Kidney glomerular epithelial cell (primary cell): ENCODE results near the gene ZNF561.
"Not testable (repeated sequence)": the region's sequence is repeated elsewhere in the genome, so short reads cannot be mapped to it uniquely, and the experiment has no call there.

Experiments
- DNase-seq: peaks from one replicate; lab custom pipeline; 2025; lab: John Stamatoyannopoulos, UW

The ZNF561 gene

GRCh38 chr19:9621156-9622037, at the start of gene ZNF561:
Gene ZNF561 (minus strand): TSS chr19:9621232. CDS start chr19:9619456, 1,776 bp downstream.
- DNase-seq = peak; percentile 71

- no peak for DNase-seq
Measured at GRCh38 chr19:9668544-9668943, 47.5 kb upstream of the ZNF561 start.

GRCh38 chr19:9667898-9668297, 46.9 kb upstream of the ZNF561 start:
- no peak for DNase-seq

DNA sequence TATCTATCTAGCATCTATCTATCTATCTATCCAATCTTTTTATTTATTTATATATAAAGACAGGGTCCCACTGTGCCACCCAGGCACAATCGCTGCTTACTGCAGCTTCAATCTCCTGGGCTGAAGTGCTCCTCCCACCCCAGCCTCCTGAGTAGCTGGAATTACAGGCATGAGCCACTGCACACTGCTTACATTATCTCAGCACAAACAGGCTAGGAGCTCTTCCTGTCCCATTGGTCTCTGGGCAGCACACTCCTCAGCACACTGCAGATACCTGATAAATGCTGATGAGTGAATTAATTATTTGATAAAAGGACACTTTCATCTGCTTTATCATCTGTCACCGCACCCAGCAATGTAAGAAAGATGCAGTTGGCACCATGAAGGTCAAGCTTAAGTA, 37.7 kb upstream of the ZNF561 start:
- DNase-seq = no peak

DNA sequence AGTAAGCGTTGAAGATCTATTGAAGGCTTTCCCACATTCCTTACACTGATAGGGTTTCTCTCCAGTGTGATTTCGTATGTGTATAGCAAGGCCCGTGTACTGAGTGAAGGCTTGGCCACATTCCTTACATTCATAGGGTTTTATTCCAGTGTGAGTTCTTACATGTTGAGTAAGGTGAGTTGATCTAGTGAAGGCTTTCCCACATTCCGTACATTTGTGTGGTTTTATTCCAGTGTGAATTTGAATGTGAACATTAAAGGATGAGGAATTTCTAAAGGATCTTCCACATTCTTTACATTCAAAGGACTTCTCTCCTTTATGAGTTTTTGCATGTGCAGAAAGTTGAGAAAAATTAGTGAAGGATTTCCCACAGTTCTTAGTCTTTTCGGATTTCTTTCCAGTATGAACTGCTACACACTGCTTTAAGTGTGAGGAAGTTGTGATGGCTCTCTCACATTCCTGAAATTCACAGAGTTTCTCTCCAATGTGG, 32.1 kb upstream of the ZNF561 start:
- not testable (repeated sequence) for DNase-seq

- not testable (repeated sequence) for DNase-seq
Measured at GRCh38 chr19:9651464-9651863, 30.4 kb upstream of the ZNF561 start.

- DNase-seq = no peak
Measured at GRCh38 chr19:9650345-9650744, 29.3 kb upstream of the ZNF561 start.

DNA sequence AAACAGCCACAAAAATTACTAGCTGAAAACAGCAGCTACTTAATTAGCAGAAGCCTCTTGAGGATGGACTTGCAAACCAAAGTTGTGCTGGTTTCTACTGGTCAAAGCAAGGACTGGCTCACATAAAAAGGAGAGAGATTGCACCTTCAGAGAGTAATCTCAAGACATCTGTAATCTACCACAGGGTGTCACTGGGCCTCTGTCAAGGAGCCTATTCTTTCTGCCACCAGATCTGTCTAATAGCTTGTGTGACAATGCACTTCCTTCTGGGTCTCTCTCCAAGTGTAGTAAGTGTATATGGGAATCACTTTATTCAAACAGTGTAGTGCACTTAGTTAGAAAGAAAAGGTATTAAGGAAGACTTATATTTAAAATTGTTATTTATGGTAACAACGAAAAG, 24.4 kb upstream of the ZNF561 start:
- no peak for DNase-seq

DNA sequence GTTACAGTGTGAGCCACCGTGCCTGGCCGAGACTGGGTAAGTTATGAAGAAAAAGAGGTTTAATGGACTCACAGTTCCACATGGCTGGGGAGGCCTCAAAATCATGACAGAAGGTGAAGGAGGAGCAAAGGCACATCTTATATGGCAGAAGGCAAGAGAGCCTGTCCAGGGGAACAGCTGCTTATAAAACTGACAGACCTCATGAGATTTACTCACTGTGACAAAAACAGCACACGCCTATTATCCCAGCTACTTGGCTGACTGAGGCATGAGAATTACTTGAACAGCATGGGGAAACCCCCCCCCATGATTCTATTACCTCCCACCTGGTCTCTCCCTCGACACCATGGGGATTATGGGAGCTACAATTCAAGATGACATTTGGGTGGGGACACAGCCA, 23.4 kb upstream of the ZNF561 start:
- no peak for DNase-seq

GRCh38 chr19:9641810-9642209, 20.8 kb upstream of the ZNF561 start:
- DNase-seq = no peak

- DNase-seq = no peak
Measured at GRCh38 chr19:9640956-9641355, 19.9 kb upstream of the ZNF561 start.

GRCh38 chr19:9636018-9636417, 15.0 kb upstream of the ZNF561 start:
- DNase-seq = no peak

- no peak for DNase-seq
Measured at GRCh38 chr19:9627856-9628255, 6.8 kb upstream of the ZNF561 start.

DNA sequence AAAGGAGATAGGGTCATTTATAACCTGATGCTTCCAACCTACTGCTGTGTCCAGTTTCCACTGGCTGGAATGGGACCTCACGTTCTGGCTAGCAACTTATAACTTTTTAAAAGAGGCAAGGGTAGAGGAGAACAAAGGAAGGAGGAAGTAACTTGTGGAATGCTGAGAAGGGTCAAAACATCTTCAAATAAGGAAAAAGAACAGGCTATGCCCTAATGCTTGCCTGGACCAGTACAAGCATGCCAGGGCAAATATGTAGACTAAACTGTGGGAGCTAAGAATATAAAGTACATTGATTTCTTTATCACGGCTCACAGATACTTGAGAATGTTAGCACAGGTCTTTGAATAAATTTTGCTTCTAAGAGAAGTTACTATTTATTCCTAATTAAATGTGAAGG, 1.5 kb upstream of the ZNF561 start:
- DNase-seq = no peak

DNA sequence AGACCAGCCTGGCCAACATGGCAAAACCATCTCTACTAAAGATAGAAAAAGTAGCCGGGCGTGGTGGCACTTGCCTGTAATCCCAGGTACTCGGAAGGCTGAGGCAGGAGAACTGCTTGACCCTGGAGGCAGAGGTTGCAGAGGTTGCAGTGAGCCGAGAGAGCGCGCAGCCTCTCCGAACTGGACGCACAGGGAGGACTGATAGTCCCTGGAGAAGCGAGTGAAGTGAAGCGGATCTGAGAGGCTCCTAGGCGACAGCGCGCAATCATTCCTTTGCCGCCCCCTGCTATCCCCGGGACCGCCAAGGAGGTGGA, 233 bp downstream of the ZNF561 start:
- DNase-seq = no peak

GRCh38 chr19:9615844-9616243, 5.2 kb downstream of the ZNF561 start:
- no peak for DNase-seq

- no peak for DNase-seq
Measured at GRCh38 chr19:9610484-9611113, 10.4 kb downstream of the ZNF561 start.

DNA sequence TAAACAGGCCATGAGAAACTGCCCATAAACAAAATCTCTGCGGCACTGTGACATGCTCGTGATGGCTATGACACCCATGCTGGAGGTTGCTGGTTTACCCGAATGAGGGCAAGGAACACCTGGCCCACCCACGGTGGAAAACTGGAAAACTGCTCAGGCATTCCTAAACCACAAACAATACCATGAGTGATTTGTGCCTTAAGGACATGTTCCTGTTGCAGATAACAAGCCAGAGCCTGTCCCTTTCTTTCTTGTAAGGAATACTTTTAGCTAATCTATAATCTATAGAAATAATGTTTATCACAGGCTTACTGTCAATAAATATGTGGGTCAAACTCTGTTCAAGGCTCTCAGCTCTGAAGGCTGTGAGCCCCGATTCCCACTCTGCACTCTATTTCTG, 12.1 kb downstream of the ZNF561 start:
- DNase-seq = no peak

DNA sequence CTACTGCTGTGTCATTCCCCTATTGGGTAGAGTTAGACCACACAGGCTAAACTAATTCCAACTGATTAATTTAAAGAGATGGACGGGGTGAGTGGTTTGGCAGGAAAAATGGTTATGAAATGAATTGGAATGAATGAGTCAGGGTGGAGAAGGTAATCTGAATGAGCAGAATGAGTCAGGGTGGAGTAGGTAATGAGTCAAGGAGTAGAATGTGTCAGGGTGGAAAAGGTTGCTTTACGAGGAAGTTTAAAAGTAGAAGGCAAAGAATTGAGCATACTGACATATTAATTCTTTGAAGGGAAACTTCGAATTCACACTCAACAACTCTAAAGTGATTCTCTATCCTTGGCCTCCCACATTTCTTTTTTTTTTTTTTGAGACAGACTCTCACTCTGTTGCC, 24.0 kb downstream of the ZNF561 start:
- peak; percentile 52 for DNase-seq

DNA sequence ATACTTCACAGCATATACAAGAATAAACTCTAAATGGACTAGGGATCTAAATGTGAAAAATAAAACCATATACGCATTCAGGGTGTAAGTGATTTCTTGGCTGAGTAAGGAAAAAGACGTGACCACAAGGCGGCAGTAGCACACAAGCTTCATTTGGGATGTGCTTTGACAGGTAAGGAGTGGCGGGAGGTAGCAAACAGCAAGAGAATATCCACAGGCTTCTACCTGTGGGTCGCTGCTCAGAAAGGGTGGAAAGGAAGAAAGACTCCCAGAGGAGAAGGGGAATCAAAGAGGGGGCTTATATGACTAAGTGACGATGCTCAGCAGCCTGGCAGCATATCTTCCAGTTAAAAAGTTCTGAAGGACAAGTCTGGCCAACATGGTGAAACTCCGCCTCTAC, 34.3 kb downstream of the ZNF561 start:
- DNase-seq = peak; percentile 75

DNA sequence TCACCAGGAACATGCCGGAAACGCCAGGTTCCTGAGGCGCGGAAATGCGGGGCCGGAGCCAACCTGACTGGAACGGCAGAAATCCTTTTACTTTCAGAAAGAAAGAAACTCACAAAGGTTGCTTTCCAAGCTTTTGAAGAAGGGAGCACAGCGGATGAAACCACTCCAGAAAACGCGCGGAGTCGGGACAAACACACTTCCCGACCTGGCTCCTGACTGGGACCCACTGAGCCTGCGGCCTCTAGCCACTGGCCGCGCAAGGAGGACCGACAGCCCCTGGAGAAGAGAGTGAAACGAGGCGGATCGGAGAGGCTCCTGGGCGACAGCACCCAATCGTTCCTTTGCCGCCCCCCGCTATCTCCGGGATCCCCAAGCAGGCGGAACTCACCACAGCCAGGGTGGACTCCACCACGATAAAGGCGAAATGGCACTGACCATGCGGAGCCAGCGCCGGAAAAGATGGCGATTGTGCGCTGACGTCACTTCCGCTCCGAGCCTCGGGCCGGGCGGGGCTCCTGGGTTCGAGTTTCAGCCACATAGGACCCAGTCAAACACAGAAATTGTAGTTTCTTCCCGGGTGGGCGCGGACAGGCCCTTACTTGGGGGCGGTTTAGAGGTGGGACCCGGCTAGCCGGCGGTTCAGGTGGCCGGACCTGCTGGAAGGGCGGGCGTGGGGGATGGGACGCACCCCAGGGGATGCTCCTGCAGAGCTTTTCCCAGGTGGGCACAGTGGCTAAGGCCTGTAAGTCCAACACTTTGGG, 36.8 kb downstream of the ZNF561 start, which contains the start of gene ZNF121:
ZNF121 (minus strand) TSS at position 432 of the 761 bp plus-strand sequence. CDS start 16,407 bp downstream, outside the sequence.
- peak; percentile 57 for DNase-seq

DNA sequence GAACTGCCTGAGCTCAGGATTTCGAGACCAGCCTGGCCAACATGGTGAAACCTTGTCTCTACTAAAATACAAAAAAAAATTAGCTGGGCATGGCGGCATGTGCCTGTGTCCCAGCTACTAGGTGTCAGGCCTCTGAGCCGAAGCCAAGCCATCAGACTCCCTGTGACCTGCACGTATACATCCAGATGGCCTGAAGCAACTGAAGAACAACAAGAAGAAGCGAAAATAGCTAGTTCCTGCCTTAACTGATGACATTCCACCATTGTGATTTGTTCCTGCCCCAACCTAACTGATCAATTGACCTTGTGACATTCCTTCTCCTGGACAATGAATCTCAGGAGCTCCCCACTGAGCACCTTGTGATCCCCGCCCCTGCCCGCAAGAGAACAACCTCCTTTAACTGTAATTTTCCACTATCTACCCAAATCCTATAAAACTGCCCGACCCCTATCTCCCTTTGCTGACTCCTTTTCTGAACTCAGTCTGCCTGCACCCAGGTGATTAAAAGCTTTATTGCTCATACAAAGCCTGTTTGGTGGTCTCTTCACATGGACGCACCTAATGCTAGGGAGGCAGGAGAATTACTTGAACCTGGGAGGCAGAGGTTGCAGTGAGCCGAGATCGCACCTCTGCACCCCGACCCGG, 38.8 kb downstream of the ZNF561 start:
- not testable (repeated sequence) for DNase-seq
